ENCODE measurements around the gene ZNF512B.

GRCh38 chr20:63908008-63908682 lies 61.6 kb downstream of the ZNF512B start:
- TF ChIP-seq CTCF (IDR thresholded peaks at IDR 0.05; ENCODE audit: low read depth, low read length) (no peak), EZH2phosphoT487 (IDR thresholded peaks at IDR 0.05; ENCODE audit: low read depth) (no peak)

All from OCI-LY3 (cell line).